ES-I3 (cell line): ENCODE results near the gene SHC2.

Source experiments
- H3K36me3 ChIP-seq: 2 replicates; pipeline ENCODE4 v1.6.1; 2013; ENCODE audit warnings: mild to moderate bottlenecking, low read length, control low read depth, moderate library complexity; ENCODE audit not compliant: insufficient read depth
- H3K4me1 ChIP-seq: 2 replicates; pipeline ENCODE4 v1.6.1; 2013; ENCODE audit warnings: mild to moderate bottlenecking, control low read depth, low read length; ENCODE audit not compliant: insufficient read depth
- H3K9ac ChIP-seq: 2 replicates; pipeline ENCODE4 v1.6.1; 2013; ENCODE audit warnings: low read depth, mild to moderate bottlenecking, low read length, moderate library complexity
- H3K9me3 ChIP-seq: 2 replicates; pipeline ENCODE4 v1.6.1; 2013; ENCODE audit warnings: mild to moderate bottlenecking, low read length, moderate library complexity; ENCODE audit not compliant: control insufficient read depth, insufficient read depth

Gene SHC2

DNA sequence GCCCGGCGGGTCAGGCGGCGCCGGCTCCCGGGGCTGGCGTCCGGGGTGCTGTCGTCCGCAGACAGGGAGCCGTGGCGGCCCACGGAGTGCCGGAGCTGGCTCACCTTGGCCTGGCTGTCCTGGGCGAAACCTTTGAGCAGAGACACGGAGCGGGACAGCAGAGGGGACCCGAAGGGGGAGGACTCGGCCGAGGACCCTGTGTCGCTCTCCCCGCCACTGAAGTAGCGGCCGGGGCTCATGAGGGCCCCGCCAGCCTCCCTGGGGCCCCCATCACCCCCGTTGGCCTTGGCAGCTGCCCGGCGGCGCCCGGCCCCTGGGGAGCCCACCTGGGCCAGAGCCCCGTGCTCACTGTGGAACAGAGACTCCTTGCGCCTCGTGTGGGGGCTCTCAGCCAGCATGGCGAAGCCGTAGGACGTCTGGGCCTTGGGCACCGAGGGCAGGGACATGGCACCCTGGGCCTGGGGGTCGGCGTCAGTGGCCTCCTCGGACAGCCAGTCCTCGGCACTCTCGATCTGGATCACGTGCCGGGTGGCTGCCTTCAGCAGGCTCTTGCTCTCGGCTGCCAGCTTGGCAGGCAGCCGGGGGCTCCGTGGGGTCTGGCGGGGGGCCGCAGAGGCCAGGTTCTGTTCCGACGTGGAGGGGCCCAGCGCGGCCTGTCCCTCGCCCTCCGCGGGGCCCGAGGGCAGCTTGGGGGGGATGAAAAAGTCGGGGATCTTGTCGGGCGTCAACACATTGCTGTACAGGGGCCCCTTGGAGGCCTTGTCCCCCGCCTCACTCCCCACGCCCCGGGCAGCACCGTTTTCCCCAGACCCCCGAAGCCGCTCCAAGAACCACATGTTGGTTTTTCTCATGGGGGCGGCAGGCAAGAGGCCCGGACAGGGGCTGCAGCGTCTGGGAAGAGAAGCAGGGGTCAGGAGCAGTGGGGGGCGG is 53.1 kb downstream of the SHC2 start:
- H3K9ac ChIP-seq: peak overlapping the region; percentile 65; the same call in 1 of the 2 replicates
- no peaks in the 10 kb centered on the region for H3K36me3 ChIP-seq
- H3K4me1 ChIP-seq: peaks cover 11% of the 10 kb centered on the region
- H3K9me3 ChIP-seq: no peaks in the 10 kb centered on the region

DNA sequence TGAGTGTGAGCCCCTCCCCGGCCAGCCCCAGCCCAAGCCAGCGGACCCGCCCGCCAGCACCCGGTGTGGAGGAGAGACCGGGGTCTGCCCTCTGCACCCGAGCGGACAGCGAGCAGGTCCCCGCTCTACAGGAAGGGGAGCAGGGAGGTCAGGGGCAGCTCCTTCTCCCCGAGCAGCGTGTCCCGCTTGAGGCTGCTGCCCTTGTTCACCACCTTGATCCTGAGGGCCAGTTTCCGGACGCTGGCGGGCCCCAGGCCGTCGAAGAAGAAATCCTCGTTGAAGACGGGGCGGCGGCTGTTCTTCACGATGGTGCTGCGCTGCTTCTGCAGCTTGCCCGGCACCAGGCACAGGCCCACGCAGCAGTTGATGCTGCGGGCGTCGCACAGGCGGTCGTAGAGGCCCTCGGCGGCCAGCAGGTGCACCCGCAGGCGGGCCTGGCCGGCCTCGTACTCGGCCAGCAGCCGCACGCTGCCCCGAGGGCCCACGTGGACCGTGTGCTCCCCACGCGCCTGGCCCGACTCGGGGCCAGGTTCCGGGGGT is 53.8 kb downstream of the SHC2 start:
- H3K9me3 ChIP-seq: no peaks in the 10 kb centered on the region

DNA sequence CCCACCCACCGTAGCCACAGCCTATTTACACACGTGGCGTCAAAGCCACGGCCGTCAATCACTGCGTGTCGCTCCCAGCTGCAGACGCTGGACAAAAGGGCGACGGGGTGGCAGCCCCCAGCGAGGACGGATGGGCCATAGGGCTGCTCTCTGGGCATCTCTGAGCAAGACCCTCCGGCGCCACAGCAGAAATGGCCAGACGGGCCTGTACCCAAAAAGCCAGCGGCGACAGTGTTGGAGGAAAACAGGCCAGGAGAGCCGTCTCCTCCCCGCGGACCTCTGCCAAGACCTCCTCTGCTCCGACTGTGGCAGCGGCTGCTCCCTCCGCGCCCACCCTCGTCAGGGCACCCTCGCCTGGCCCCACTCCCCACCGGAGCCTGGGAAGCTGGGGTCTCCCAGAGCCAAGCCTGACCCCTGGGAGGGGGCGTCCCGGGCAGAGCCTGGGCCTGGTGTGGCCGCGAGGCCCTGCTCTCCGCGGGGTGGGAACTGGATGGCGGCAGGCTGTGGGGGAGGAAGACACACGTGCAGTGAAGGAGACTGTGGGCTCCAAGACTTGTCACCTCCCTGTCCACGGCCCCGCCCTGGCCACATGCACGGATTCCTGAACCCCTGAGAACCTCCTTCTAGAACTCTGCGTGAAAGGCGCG is 54.6 kb downstream of the SHC2 start:
- no peaks in the 10 kb centered on the region for H3K4me1 ChIP-seq
- H3K9ac ChIP-seq: no peak overlapping the region
- H3K36me3 ChIP-seq: no peaks in the 10 kb centered on the region
- H3K9me3 ChIP-seq: no peaks in the 10 kb centered on the region

More for the DNA sequence above, 53.8 kb downstream of the SHC2 start:
- Histone ChIP-seq H3K4me1 (peaks cover 6% of the 10 kb centered on the region), H3K9ac (no peak overlapping the region), H3K36me3 (no peaks in the 10 kb centered on the region)

DNA sequence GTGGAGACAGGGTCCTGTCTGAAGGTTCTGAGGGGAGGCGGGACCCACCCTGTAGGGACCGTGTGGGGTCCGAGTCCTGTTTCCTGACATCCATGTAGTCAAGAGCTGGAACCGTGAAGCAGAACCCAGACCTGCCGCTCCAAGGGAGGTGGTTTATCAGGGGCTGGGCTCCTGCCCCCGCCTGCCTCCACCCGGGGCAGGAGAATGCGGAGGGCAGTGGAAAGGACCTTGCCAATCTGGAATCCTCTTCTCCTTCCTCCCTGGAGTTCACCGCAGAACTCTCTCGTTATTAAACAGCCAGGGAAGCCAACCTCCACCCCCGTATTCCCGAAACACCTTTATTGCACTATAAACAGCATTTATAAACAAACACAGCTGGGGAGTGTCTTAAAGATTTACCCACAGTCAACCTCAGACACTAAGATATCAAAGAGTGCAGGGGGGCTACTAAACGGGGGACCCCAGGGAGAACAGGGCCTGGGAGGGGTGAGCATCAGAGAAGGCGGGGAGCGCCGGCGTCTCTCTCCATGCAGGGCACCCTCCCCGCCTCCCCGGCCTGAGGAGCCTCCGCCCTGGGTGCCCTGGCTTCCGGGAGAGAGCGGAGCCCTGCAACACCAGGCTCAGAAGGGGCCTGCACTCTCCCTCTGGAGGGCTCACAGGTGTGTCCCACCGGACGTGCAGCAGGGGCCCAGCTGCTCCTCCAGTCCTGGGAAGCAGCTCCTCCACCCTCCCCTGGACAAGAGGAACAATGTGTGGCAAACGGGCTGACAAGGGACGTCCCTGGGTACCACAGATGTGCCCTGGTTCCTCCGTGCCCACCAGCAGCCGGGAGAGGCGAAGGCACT is 55.5 kb downstream of the SHC2 start:
- no peaks in the 10 kb centered on the region for H3K36me3 ChIP-seq
- no peak overlapping the region for H3K9ac ChIP-seq
- H3K9me3 ChIP-seq: no peaks in the 10 kb centered on the region
- H3K4me1 ChIP-seq: no peaks in the 10 kb centered on the region

DNA sequence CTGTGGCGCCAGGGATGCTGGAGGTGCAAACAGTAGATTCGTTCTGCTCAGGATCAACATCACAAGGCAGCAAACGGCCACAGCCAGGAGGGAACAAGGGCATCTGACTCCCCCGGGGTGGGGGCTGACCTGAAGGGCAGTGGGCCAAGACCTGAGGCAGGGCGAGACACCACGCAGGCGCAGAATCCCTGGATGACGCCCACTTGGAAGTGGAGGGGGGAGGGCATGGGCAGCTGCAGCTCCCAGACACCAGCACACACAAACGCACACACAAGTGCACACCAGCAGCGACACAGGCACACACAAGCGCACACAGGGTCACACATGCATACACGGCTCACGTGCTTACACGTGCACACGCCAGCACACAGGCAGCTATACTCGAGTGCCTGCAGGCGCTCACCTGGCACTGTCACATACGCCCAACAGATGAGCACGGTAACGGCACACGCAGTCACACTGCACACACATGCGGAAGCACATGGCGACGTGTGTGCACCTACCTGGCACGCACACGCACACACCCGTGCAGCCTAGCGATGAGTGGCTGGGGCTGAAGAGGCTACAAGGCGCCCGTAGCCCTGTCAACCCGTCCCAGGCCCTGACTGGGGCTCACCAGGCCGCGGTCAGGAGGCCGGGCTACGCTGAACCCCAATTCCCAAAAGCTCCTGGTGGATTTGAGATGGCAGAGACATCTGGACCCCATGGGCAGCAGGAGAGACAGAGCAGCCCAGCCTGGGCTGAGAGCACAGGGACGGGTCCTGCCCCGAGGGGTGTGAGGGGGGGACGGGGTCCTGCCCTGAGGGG is 57.4 kb downstream of the SHC2 start:
- Histone ChIP-seq H3K9ac (no peak overlapping the region), H3K36me3 (no peaks in the 10 kb centered on the region), H3K4me1 (no peaks in the 10 kb centered on the region), H3K9me3 (no peaks in the 10 kb centered on the region)

DNA sequence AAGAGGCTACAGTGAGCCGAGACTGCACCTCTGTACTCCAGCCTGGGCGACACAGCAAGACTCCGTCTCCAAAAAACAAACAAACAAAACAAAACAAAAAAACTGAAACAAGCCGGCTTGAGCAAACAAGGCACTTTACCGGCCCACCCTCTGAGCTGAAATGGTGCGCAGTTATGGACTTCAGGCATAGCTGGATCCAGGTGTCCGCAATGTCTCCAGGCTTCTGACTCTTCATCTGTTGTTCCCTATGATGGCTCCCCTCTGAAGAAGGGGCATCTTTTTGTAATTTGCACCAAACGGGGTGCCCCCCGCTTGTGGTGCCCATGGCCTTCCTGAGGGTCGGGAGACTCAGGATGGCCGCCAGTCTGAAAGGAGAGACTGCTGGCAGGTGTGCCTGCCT is 58.0 kb downstream of the SHC2 start:
- Histone ChIP-seq H3K36me3 (no peaks in the 10 kb centered on the region), H3K9ac (no peak overlapping the region), H3K4me1 (no peaks in the 10 kb centered on the region), H3K9me3 (no peaks in the 10 kb centered on the region)

DNA sequence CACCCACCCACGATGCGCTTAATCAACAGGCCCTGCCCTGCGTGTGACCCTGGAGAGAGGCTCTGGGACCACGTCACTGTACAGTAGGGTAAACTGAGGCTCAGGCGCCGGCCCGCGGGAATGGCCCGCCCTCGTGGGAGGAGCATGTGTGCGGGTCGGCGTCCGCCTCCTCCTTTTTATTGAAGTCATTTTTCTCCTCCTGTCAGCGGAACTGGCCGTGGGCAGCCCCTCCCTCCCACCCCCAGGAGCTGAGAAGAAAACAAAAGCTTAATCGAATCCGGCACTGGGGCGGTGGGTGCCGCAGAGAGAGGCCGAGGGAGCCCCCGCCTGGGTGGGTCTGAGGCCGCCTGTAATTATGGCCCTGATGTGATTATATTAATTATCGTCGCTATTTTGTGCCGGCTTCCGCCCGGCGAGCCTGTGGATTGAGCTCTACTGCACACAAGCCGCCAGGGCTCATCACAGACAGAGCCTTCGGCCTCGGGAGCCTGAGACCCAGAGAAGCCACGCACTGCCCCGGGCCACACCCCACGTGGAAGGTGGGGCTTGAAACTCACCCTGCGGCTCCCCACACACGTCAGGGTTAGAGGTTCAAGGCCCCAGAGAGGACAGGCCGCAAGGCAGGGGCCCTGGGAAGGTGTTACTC is 58.8 kb downstream of the SHC2 start:
- Histone ChIP-seq H3K36me3 (no peaks in the 10 kb centered on the region), H3K4me1 (no peaks in the 10 kb centered on the region), H3K9ac (no peak overlapping the region), H3K9me3 (no peaks in the 10 kb centered on the region)

DNA sequence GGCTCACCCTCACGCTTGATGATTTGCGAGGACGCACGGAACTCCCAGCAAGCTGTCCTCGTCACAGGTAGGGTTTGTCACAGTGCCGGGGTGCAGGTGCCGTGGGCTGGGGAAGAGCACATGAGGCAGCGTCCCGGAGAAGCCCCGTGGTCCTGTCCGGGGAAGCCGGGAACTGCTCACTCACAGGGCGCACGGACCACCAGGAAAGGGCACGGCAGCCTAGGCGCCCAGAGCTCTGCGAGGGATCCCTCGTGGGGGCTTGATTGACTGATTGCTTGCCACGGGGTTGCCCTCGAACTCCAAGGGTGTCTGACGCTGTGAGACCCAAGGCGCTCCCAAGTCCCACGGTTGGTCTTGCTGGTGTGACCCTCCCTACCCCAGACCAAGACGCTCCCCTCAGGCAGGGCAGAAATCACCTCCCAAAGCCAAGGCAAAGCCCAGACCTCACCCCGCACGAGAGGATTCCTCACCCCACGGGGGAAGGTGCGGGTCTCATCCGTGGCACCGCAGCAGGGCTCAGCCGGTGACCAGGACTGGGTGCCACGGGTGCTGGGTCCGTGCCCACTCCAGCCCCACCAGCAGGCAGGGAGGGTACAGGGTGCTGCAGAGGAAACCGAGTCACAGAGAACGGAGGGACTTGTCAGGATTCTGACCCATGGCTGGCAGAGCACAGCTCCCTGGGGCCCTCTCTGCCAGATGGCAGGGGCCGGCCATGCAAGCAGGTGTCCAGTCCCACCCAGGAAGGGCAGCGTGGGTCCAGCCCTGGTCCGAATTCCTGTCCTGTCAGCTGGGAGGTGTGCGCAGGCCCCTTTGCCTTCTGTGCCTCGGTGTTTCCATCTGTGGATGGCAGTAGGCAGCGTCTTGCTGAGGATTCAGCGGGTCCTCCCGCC is 59.6 kb downstream of the SHC2 start:
- Histone ChIP-seq H3K9me3 (no peaks in the 10 kb centered on the region), H3K36me3 (no peaks in the 10 kb centered on the region), H3K9ac (no peak overlapping the region), H3K4me1 (no peaks in the 10 kb centered on the region)

DNA sequence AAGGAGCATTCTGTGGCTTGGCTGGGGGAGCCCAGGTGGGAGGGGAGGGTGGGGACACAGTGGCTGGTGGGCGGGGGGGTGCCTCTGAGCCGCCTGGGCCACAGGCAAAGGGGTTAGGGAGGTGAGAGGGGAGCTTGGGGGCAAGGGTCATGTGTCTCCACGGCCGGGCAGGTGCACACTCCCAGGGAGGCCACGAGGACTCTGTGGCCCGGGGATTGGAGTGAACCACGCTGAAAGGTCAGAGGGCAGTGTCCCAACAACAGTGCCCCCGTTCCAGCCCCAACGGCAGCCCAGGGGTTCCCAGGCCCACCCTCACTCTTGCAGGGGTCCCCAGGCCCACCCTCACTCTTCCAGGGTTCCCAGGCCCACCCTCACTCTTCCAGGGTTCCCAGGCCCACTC is 61.5 kb downstream of the SHC2 start:
- H3K9ac ChIP-seq: no peak overlapping the region
- H3K36me3 ChIP-seq: no peaks in the 10 kb centered on the region
- no peaks in the 10 kb centered on the region for H3K4me1 ChIP-seq
- H3K9me3 ChIP-seq: no peaks in the 10 kb centered on the region

DNA sequence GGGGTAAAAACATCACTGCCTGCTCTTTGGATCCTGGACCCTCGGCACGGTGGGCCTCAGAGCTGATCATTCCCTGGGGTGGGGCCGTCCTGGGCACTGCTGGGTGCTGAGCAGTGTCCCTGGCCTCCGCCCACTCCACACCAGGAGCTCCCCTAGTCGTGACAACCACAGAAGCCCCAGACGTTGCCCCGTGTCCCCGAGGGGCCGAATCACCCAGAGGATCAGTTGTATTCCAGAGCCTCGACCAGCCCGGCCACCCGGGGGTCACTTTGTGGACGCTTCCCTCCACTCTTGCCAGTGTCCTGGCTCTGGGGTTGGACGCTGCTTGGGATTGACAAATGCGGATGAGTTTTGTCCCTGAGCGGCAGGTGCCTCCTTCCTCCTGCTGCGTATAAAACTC is 62.1 kb downstream of the SHC2 start:
- Histone ChIP-seq H3K9ac (no peak overlapping the region), H3K4me1 (no peaks in the 10 kb centered on the region), H3K9me3 (no peaks in the 10 kb centered on the region), H3K36me3 (no peaks in the 10 kb centered on the region)

DNA sequence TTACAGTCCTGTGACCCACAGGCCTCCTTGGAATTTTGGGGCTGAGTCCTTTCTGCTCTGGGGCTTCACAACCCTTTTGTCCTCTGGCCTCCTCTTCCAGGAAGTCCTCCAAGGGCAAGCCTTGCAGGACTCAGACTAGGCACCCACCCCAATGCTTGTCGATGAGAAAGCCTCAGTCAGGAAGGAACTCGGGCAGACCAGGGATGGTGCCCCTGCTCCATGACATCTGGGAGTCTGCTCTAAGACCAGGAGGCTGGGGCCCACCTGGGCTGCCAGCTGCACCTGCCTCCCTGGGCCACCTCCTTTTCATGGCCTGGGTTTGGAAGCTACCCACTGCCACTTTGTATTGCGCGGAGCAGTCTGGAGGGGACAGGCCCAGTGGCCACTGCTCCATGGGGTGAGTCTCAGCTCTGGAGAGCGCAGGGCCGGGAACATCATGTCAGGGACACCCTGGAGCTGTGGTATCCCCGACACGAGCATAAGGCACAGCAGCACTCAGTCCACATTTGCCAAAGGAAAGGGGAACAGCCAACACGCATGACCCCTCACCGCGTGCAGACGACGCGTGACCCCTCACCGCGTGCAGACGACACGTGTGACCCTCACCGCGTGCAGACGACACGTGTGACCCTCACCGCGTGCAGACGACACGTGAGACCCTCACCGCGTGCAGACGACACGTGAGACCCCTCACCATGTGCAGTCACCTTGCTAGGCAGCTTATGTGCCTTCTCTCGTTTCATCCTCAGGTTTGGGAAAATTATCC is 62.7 kb downstream of the SHC2 start:
- H3K9ac ChIP-seq: no peak overlapping the region
- no peaks in the 10 kb centered on the region for H3K9me3 ChIP-seq
- H3K36me3 ChIP-seq: no peaks in the 10 kb centered on the region
- no peaks in the 10 kb centered on the region for H3K4me1 ChIP-seq

DNA sequence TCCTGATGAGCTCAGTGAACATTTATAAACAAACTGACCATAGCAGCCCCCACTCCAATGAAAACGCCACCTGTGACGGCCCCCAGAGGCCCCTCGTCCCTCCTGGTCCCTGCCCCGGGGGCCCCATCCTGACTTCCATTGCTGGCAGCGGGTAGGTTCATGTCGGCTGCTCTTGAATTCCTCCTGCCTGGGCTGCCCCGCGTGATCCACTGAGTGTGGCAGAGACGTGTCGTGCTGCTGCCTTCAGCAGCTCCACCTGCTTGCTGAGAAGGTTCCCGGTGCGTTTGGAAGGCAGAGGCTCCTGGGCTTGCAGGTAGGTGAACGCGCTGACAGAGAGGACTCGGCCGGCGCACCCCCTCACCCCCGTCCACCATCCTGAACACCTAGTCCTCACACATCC is 63.5 kb downstream of the SHC2 start:
- Histone ChIP-seq H3K4me1 (no peaks in the 10 kb centered on the region), H3K9ac (no peak overlapping the region), H3K36me3 (no peaks in the 10 kb centered on the region), H3K9me3 (no peaks in the 10 kb centered on the region)
